Lung (tissue), 12 donors: ENCODE data around the gene TMEM245. TPM values are rescaled to one million over a fixed set of nuclear protein-coding genes. Genes with fewer than 3 reads are reported as not detected.

Experiments used
- ATAC-seq: fragments of 200-7000 bp; cut with Tn5 transposase; one replicate; pipeline ENCODE4 v1.9.1; 2020; ENCODE audit warnings: moderate number of reproducible peaks; ENCODE audit not compliant: insufficient read depth, low FRiP score
- DNase-seq, 3 donors: peaks; one replicate each; pipeline ENCODE4 v3.0.0-alpha.2; 2013 to 2017
- H3K27ac ChIP-seq, 2 donors: one replicate each; pipeline ENCODE4 v1.5.1; 2013; ENCODE audit warnings: mild to moderate bottlenecking in 2 of 2, moderate library complexity in 2 of 2, control low read depth in 1 of 2, inconsistent platforms in 1 of 2, low read depth in 1 of 2, low read length in 1 of 2
- H3K27me3 ChIP-seq, 3 donors: one replicate each; pipeline ENCODE4 v1.5.1; 2013; ENCODE audit warnings: low read length in 2 of 3; ENCODE audit not compliant: control insufficient read depth in 3 of 3, insufficient read depth in 3 of 3
- H3K36me3 ChIP-seq, 4 donors: one replicate each; pipeline ENCODE4 v1.5.1; 2013; ENCODE audit warnings: low read length in 4 of 4, mild to moderate bottlenecking in 1 of 4, moderate library complexity in 1 of 4; ENCODE audit not compliant: control insufficient read depth in 4 of 4, insufficient read depth in 4 of 4
- H3K4me1 ChIP-seq, 5 donors: one replicate each; pipeline ENCODE4 v1.5.1; 2013; ENCODE audit warnings: low read length in 5 of 5, mild to moderate bottlenecking in 2 of 5, moderate library complexity in 1 of 5; ENCODE audit not compliant: control insufficient read depth in 5 of 5, insufficient read depth in 5 of 5
- H3K4me3 ChIP-seq: one replicate; pipeline ENCODE4 v1.5.1; 2013; ENCODE audit warnings: mild to moderate bottlenecking, control low read depth, moderate library complexity
- H3K9ac ChIP-seq, 2 donors: one replicate each; pipeline ENCODE4 v1.5.1; 2013; ENCODE audit warnings: low read length in 2 of 2, control low read depth in 1 of 2; ENCODE audit not compliant: insufficient read depth in 1 of 2
- H3K9me3 ChIP-seq, 4 donors: one replicate each; pipeline ENCODE4 v1.5.1; 2013; ENCODE audit warnings: low read length in 3 of 4, mild to moderate bottlenecking in 1 of 4, moderate library complexity in 1 of 4; ENCODE audit not compliant: control insufficient read depth in 4 of 4, insufficient read depth in 3 of 4
- WGBS, 2 donors: extraction: QIAGEN DNeasy Blood & Tissue Kit; methylation state at CpG; one replicate each; pipeline ENCODE4 v1.1.7; 2013; 5-methylcytosine and 5-hydroxymethylcytosine counted together
- polyA plus RNA-seq, 2 donors: library from polyadenylated mRNA; stranded (reverse); fragments of 200-250 nt; gene quantifications; one replicate each; pipeline ENCODE4 v1.2.1, GENCODE V29; 2013
- total RNA-seq, 2 donors: library from RNA; depleted of rRNA in 1 of 2; stranded (reverse); fragments of >200 nt in 1 of 2; gene quantifications; one replicate each; pipeline ENCODE4 v1.2.1, GENCODE V29; 2014 to 2021
- TF ChIP-seq, protein P1 (sequence below): IDR thresholded peaks from 2 replicates; pipeline ENCODE4 v1.5.1; 2012; ENCODE audit warnings: mild to moderate bottlenecking; ENCODE audit errors: control extremely low read depth, extremely low read depth
- donor health status: control.
- donor health status: control.
- donor health status: Bipolar disorder and iron deficiency.
- donor health status: healthy.
- donor health status: DM: yes; HTN: yes; CAD: no.

TMEM245 gene
- total and polyA plus RNA-seq, 4 donors = 15.0 to 137 (median 42.0) TPM

DNA sequence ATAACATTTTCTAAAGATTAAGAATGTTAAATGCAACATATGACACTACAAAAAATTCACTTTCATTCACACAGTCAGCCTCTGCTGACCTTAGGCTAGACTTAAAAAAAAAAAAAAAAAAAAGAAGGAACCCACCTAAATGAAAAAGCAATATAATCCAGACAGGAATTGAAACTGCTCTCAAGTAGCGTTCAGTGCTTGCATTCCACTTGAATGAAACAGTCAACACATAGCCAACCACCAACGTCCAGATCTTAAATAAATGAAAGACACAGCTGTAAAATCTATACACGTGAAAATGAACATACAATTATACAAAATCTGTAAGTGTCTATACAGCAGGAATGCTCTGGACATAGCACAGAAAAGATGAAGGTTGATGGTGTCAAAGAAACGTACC, 11.4 kb downstream of the TMEM245 start:
- H3K27me3 ChIP-seq = no peaks in the 10 kb centered on the region
- H3K9me3 ChIP-seq = peaks cover 0 to 2% (median 0%) of the 10 kb centered on the region in 4 donors
- H3K4me3 ChIP-seq = no peak overlapping the region
- H3K4me1 ChIP-seq = peaks cover 5 to 30% (median 11%) of the 10 kb centered on the region in 5 donors
- peaks cover 1 to 7% (median 5%) of the 10 kb centered on the region in 4 donors for H3K36me3 ChIP-seq
- H3K9ac ChIP-seq = no peak overlapping the region
- TF ChIP-seq, protein P1, sequence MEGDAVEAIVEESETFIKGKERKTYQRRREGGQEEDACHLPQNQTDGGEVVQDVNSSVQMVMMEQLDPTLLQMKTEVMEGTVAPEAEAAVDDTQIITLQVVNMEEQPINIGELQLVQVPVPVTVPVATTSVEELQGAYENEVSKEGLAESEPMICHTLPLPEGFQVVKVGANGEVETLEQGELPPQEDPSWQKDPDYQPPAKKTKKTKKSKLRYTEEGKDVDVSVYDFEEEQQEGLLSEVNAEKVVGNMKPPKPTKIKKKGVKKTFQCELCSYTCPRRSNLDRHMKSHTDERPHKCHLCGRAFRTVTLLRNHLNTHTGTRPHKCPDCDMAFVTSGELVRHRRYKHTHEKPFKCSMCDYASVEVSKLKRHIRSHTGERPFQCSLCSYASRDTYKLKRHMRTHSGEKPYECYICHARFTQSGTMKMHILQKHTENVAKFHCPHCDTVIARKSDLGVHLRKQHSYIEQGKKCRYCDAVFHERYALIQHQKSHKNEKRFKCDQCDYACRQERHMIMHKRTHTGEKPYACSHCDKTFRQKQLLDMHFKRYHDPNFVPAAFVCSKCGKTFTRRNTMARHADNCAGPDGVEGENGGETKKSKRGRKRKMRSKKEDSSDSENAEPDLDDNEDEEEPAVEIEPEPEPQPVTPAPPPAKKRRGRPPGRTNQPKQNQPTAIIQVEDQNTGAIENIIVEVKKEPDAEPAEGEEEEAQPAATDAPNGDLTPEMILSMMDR = no peak
- peak in 1 of 3 donors; percentile 53 for DNase-seq
- 32 to 41% methylated on average over 4 of the region's 4 CpGs for WGBS, 2 donors
- no peak for ATAC-seq
- no peak overlapping the region for H3K27ac ChIP-seq

DNA sequence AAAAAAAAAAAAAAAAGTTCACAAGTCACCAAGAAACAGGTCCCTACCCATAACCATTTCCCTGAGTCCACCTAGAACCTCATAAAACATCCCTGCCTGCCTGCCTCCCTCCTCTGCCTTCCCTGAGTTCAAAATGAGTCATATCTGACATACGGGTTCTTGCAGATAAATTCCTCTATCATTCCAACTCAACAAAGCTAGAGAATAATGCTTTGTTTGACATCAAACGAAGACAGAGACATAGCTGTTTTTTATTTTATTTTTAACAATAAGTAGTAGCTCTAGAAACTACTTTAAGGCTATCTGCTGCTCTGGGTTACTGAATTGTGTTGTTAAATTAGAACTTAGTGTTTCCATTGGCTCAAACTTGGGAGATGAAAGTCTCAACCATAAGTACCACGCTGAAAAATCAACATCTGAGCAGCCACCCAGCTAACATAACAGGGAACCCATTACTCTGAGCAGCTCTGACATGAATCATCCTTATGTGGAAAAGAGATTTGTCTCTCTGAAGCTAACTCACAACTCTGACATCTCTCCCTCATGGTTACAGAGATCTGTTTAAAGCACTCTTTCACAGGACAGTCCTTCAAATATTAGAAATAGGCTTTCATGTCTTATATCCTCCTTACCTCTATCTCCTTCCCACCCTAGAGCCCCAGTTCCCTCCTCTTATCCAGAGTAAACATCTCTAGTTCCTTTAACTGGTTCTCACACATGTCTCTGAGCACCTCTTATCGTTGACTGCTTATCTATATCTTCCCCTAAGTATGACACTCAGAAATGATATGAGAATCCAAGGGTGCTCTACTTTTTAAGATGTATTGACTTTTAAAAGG, 12.1 kb downstream of the TMEM245 start:
- peaks cover 0 to 2% (median 0%) of the 10 kb centered on the region in 4 donors for H3K9me3 ChIP-seq
- H3K4me1 ChIP-seq = peaks cover 3 to 26% (median 11%) of the 10 kb centered on the region in 5 donors
- 34 to 54% methylated on average over 4 of the region's 4 CpGs for WGBS, 2 donors
- DNase-seq = no peak
- H3K36me3 ChIP-seq = peaks cover 1 to 14% (median 5%) of the 10 kb centered on the region in 4 donors
- no peak for ATAC-seq
- no peaks in the 10 kb centered on the region for H3K27me3 ChIP-seq
- H3K27ac ChIP-seq = peak overlapping the region; percentile 44 to 87
- TF ChIP-seq, protein P1 = no peak
- H3K9ac ChIP-seq = no peak overlapping the region
- no peak overlapping the region for H3K4me3 ChIP-seq

DNA sequence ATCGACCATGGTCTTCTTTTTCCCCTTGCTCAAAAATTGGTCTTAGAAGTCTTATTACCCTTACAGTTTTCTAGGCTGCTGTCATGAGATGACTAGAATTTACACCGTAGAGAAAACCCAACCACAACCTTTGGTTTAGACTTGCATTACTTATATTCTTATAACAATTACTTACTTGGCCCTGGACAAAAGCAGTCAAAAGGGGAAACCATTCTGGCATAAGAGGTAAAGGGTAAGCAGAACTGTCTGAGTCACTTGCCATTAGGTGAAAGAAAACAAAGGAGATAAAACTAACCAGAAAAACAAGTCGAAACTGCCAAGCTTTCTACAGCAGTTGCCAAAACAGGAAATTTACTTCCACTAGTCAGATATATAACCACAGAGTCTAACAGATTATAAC, 17.9 kb downstream of the TMEM245 start:
- DNase-seq (no peak), ATAC-seq (no peak)
- TF ChIP-seq, protein P1 = no peak
- Histone ChIP-seq H3K36me3 (peaks cover 1 to 15% (median 8%) of the 10 kb centered on the region in 4 donors), H3K4me3 (no peak overlapping the region), H3K9me3 (peaks cover 0 to 2% (median 0%) of the 10 kb centered on the region in 4 donors), H3K27ac (peak overlapping the region in 1 of 2 donors; percentile 66), H3K9ac (no peak overlapping the region), H3K27me3 (no peaks in the 10 kb centered on the region), H3K4me1 (peaks cover 5 to 43% (median 14%) of the 10 kb centered on the region in 5 donors)
- 23 to 30% methylated on average over 3 of the region's 3 CpGs for WGBS, 2 donors
